ENCODE measurements around the gene ANKRD40CL. TPM values are rescaled to one million over a fixed set of nuclear protein-coding genes. Genes with fewer than 3 reads are reported as not detected.
A peak's percentile ranks its signal among the peaks of the same experiment; 100 is the strongest.

ANKRD40CL gene
- total and polyA plus RNA-seq, 7 donors: 60.4 to 234 (median 191) TPM; not detected in 4

GRCh38 chr17:50768346-50768761 lies 1.0 kb upstream of the ANKRD40CL start:
- H3K27me3 ChIP-seq: no peaks in the 10 kb centered on the region
- no peak for DNase-seq
- no peak overlapping the region for H3K27ac ChIP-seq
- intact Hi-C loops (cut with DNase I): no loop called here
- 15 to 65% methylated on average over 7 of the region's 7 CpGs for WGBS, 2 donors
- H3K4me3 ChIP-seq: no peak overlapping the region
- H3K9me3 ChIP-seq: no peaks in the 10 kb centered on the region
- TF ChIP-seq POLR2A (IDR thresholded peaks at IDR 0.05) (peak in 1 of 2 donors; percentile 27), EP300 (IDR thresholded peaks at IDR 0.05) (no peak)
- peaks cover 0 to 23% (median 16%) of the 10 kb centered on the region in 4 donors for H3K4me1 ChIP-seq
- H3K36me3 ChIP-seq: no peaks in the 10 kb centered on the region

- Histone ChIP-seq H3K27me3 (no peaks in the 10 kb centered on the region), H3K4me3 (no peak overlapping the region), H3K36me3 (no peaks in the 10 kb centered on the region), H3K27ac (no peak overlapping the region), H3K4me1 (peaks cover 0 to 28% (median 24%) of the 10 kb centered on the region in 4 donors), H3K9me3 (no peaks in the 10 kb centered on the region)
- 20 to 71% methylated on average over 7 of the region's 7 CpGs for WGBS, 2 donors
- intact Hi-C loops (cut with DNase I): no loop called here
- DNase-seq: no peak
- TF ChIP-seq EP300 (IDR thresholded peaks at IDR 0.05) (no peak), POLR2AphosphoS5 (IDR thresholded peaks at IDR 0.05) (no peak), POLR2A (IDR thresholded peaks at IDR 0.05) (no peak), CTCF (IDR thresholded peaks at IDR 0.05) (no peak)
These were observed 288 bp downstream of the ANKRD40CL start for GRCh38 chr17:50767030-50767429.

- Histone ChIP-seq H3K9me3 (no peaks in the 10 kb centered on the region), H3K27ac (peak overlapping the region in 1 of 4 donors; percentile 31), H3K36me3 (no peaks in the 10 kb centered on the region), H3K27me3 (no peaks in the 10 kb centered on the region), H3K4me1 (peaks cover 0 to 28% (median 24%) of the 10 kb centered on the region in 4 donors), H3K4me3 (no peak overlapping the region)
- TF ChIP-seq CTCF (IDR thresholded peaks at IDR 0.05) (no peak), POLR2AphosphoS5 (IDR thresholded peaks at IDR 0.05) (no peak), POLR2A (IDR thresholded peaks at IDR 0.05) (no peak), EP300 (IDR thresholded peaks at IDR 0.05) (no peak)
- no peak for DNase-seq
- intact Hi-C loops (cut with DNase I): no loop called here
- 34 to 71% methylated on average over 10 of the region's 10 CpGs for WGBS, 2 donors
These were observed 895 bp downstream of the ANKRD40CL start for GRCh38 chr17:50766222-50767023.

GRCh38 chr17:50765454-50766221 lies 1.7 kb downstream of the ANKRD40CL start:
- Histone ChIP-seq H3K27ac (peak overlapping the region in 2 of 4 donors; percentile 20 to 31), H3K9me3 (no peaks in the 10 kb centered on the region), H3K27me3 (no peaks in the 10 kb centered on the region), H3K4me3 (no peak overlapping the region), H3K4me1 (peaks cover 0 to 28% (median 24%) of the 10 kb centered on the region in 4 donors), H3K36me3 (no peaks in the 10 kb centered on the region)
- intact Hi-C loops (cut with DNase I): no loop called here
- WGBS, 2 donors: 19 to 40% methylated on average over 9 of the region's 9 CpGs
- no peak for DNase-seq
- no peak for TF ChIP-seq CTCF (IDR thresholded peaks at IDR 0.05)
- TF ChIP-seq POLR2A (IDR thresholded peaks at IDR 0.05): no peak
- TF ChIP-seq POLR2AphosphoS5 (IDR thresholded peaks at IDR 0.05): no peak
- no peak for TF ChIP-seq EP300 (IDR thresholded peaks at IDR 0.05)

GRCh38 chr17:50764734-50765149 lies 2.6 kb downstream of the ANKRD40CL start:
- Histone ChIP-seq H3K9me3 (no peaks in the 10 kb centered on the region), H3K27me3 (no peaks in the 10 kb centered on the region), H3K27ac (peak overlapping the region in 2 of 4 donors; percentile 46 to 60), H3K4me3 (no peak overlapping the region), H3K4me1 (peaks cover 0 to 28% (median 24%) of the 10 kb centered on the region in 4 donors), H3K36me3 (no peaks in the 10 kb centered on the region)
- intact Hi-C loops (cut with DNase I): no loop called here
- TF ChIP-seq POLR2A (IDR thresholded peaks at IDR 0.05): no peak
- TF ChIP-seq POLR2AphosphoS5 (IDR thresholded peaks at IDR 0.05): no peak
- 53 to 74% methylated on average over 2 of the region's 2 CpGs for WGBS, 2 donors
- DNase-seq: no peak
